Measurements from ENCODE around the gene KIRREL1.

KIRREL1 gene

GRCh38 chr1:158101927-158102326 lies 108.5 kb downstream of the KIRREL1 start:
- Histone ChIP-seq H3K4me3 (replicated peaks; ENCODE audit: low read depth, low read length) (no peak overlapping the region), H3K27me3 (replicated peaks; ENCODE audit: control insufficient read depth, insufficient read depth, low read length) (no peaks in the 10 kb centered on the region; the same call in 1 of the 2 replicates), H3K36me3 (ENCODE audit: control insufficient read depth, insufficient read depth, low read length) (no peaks in the 10 kb centered on the region)
- no peak for TF ChIP-seq CTCF (IDR thresholded peaks at IDR 0.05; ENCODE audit: insufficient read depth, low read length, poor library complexity, severe bottlenecking)
- no peak for DNase-seq (ENCODE audit: extremely low read depth, insufficient read length)

GRCh38 chr1:158102881-158103674 lies 109.6 kb downstream of the KIRREL1 start:
- Histone ChIP-seq H3K36me3 (ENCODE audit: control insufficient read depth, insufficient read depth, low read length) (no peaks in the 10 kb centered on the region), H3K4me3 (replicated peaks; ENCODE audit: low read depth, low read length) (no peak overlapping the region), H3K27me3 (replicated peaks; ENCODE audit: control insufficient read depth, insufficient read depth, low read length) (no peaks in the 10 kb centered on the region; the same call in 1 of the 2 replicates)
- no peak for TF ChIP-seq CTCF (IDR thresholded peaks at IDR 0.05; ENCODE audit: insufficient read depth, low read length, poor library complexity, severe bottlenecking)
- DNase-seq (ENCODE audit: extremely low read depth, insufficient read length), result no peak

- Histone ChIP-seq H3K36me3 (ENCODE audit: control insufficient read depth, insufficient read depth, low read length) (no peaks in the 10 kb centered on the region), H3K4me3 (replicated peaks; ENCODE audit: low read depth, low read length) (no peak overlapping the region), H3K27me3 (replicated peaks; ENCODE audit: control insufficient read depth, insufficient read depth, low read length) (no peaks in the 10 kb centered on the region; the same call in 1 of the 2 replicates)
- no peak for TF ChIP-seq CTCF (IDR thresholded peaks at IDR 0.05; ENCODE audit: insufficient read depth, low read length, poor library complexity, severe bottlenecking)
- DNase-seq (ENCODE audit: extremely low read depth, insufficient read length), result no peak
Measured at GRCh38 chr1:158103861-158104522, 110.5 kb downstream of the KIRREL1 start.

GRCh38 chr1:158104891-158105290 lies 111.4 kb downstream of the KIRREL1 start:
- no peak for DNase-seq (ENCODE audit: extremely low read depth, insufficient read length)
- Histone ChIP-seq H3K4me3 (replicated peaks; ENCODE audit: low read depth, low read length) (no peak overlapping the region), H3K36me3 (ENCODE audit: control insufficient read depth, insufficient read depth, low read length) (no peaks in the 10 kb centered on the region), H3K27me3 (replicated peaks; ENCODE audit: control insufficient read depth, insufficient read depth, low read length) (no peaks in the 10 kb centered on the region; the same call in 1 of the 2 replicates)
- TF ChIP-seq CTCF (IDR thresholded peaks at IDR 0.05; ENCODE audit: insufficient read depth, low read length, poor library complexity, severe bottlenecking), result no peak

GRCh38 chr1:158105352-158106095 lies 112.1 kb downstream of the KIRREL1 start:
- Histone ChIP-seq H3K27me3 (replicated peaks; ENCODE audit: control insufficient read depth, insufficient read depth, low read length) (no peaks in the 10 kb centered on the region; the same call in 1 of the 2 replicates), H3K36me3 (ENCODE audit: control insufficient read depth, insufficient read depth, low read length) (no peaks in the 10 kb centered on the region), H3K4me3 (replicated peaks; ENCODE audit: low read depth, low read length) (no peak overlapping the region)
- TF ChIP-seq CTCF (IDR thresholded peaks at IDR 0.05; ENCODE audit: insufficient read depth, low read length, poor library complexity, severe bottlenecking), result no peak
- no peak for DNase-seq (ENCODE audit: extremely low read depth, insufficient read length)
